ENCODE results near the gene KCNMA1.

DNA sequence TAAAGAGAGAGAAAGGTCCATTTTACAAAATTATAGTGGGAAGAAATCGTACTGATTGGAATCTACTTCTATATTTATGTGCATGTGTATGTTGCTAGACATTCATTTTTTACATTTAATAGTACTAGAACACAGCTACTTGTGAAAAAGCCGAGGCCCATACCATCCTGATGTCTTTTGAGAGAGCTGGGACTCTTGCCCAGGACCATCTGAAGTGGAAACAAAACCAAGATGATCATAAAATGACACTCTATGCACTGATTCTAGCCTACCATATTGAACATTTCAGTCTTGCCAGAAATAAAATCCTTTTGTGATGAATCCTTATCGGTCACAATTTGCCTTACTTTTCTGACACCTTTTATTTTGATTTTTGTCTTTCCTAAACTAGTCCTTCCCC lies 640.0 kb downstream of the KCNMA1 start:
- TF ChIP-seq BCOR (IDR thresholded peaks at IDR 0.05) (no peak), ZNF384 (IDR thresholded peaks at IDR 0.05; ENCODE audit: low read depth, low read length) (no peak), SMAD4 (CRISPR knock-in tag; conservative IDR thresholded peaks at IDR 0.05) (no peak), SMC3 (conservative IDR thresholded peaks at IDR 0.05; ENCODE audit: insufficient read depth, low read depth, low read length) (no peak)
